LoVo (cell line): ENCODE measurements around the gene CHST13.

ENCODE experiments used
- DNase-seq: peaks from one replicate; pipeline ENCODE4 v3.0.0-alpha.2; 2016; ENCODE audit warnings: low spot score

The CHST13 gene

DNA sequence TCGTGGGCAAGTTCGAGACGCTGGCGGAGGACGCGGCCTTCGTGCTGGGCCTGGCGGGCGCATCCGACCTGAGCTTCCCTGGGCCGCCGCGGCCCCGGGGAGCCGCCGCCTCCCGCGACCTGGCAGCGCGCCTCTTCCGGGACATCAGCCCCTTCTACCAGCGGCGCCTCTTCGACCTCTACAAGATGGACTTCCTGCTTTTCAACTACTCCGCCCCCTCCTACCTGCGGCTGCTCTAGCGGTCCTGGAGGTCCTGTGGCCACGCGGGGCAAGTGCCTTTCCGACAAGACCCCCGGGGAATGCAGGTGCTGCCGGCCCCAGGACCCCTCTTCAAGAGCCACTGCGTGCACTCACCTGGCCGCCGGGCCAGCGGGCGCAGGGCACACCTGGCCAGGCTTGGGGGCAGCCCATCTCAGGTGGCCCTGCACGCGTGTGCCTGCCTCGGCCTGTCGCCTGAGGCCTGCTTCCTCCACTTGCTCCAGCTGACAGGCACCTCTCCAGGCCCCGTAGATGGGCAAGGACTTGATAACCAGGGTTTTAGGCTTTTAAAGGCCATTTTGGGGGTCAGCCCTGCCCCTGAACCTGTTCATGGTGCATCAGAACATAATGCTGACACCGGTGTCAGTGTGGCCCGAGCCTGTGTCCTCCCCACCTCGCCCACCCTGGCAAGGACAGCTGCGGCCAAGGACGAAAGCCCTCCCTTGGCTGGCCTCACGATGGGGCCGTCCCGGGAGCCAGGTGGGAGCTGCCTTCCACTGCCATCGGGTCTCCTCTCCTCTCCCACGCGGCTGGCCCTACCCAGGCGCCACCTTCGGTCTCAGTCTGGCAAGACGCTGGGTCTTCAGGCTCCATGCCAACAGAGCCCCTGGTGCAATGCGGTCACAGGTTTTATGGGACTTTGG, 18.6 kb downstream of the CHST13 start:
- DNase-seq: no peak

DNA sequence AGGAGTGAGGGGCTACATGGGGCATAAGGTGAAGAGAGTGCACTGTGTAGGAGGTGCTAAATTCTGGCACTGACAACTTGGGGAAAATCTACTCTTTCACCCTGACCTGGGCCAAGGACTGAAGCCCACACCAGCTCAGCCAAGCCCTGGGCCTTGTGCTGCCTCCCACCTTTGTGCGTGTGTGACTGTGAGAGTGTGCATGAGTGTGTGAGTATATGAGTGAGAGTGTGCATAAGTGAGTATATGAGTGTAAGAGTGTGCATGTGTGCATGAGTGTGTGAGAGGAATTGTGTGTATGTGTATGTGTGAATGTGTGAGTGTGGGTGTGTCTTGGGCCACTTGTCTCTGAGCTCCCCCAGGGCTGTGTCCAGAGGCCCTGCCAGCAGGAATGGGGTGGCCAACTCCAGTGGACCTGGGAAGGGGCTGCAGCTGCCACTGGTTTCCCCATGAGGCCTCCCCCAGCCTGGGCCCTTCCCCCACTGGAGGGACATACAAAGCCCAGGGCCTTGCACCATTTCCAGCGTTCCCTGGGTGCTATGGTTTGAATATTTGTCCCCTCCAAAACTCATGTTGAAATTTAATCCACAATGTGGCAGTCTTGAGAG, 19.6 kb downstream of the CHST13 start:
- no peak for DNase-seq

DNA sequence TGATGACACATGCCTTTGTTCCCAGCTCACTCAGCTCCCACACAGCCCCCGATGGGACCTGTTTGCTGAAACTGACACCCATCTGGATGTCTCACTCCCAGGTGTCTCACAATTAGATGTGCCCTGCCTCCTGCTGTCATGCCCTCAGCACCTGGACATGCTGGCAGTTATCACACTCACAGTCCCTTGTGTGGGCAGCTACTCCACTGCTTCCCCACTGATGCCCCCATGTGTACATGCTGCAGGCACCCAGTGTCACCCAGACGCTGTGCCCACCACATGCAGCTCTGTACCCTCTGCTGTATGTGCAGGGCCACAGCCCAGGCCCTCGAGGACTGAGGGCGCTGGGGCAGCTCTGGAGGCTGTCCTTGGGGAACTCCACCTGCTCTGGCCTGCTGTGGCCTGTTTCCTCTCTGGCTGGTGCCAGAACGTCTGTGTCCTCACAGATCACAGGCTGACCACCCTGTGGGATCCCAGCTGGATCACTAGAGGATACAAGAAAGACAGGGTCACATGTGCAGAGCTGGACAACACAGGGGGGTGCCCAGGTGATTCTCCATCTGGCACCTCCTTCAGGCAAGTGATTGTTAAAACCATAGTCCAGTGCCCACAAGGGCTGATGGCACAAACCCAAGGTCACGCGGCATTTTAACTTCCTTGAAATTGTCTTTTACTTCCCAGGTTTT, 20.8 kb downstream of the CHST13 start:
- no peak for DNase-seq

DNA sequence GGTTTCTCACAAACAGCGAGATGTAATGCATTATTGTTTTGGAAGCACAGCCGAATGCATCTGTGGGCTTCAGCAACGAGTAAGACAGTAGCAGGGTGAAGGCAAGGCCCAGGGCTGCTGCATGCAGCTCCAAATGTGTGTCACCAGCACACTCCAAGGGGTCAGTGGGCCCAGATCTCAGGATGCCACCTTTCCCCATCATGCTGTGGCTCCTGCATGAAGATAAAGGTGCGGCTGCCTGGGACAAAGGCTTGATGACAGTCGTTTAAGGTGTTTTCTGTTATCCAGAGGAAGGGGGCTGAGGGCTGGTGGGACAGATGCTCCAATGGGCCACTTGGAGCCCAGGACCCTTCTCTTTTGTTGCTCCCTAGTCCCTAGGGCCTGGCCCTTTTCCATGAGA, 21.6 kb downstream of the CHST13 start:
- DNase-seq: no peak

DNA sequence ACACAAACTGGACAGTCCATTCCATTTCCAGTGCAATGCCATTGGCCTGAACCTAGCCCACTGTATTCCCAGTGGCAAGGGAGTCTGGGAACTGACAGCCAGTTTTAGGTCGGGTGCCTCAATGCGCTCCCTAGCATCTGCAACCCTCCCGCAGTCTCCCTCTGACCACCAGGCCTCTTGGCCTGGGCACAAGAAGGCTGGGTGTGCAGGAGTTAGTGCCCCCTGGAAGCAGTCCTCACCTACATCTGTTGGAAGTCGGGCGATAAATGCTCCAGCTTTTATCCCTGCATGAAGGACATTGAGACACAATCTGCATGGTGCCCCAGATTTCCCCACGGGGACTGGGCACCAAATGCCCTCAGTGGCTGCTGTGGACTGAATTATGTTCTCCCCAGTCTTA, 22.1 kb downstream of the CHST13 start:
- DNase-seq: no peak

DNA sequence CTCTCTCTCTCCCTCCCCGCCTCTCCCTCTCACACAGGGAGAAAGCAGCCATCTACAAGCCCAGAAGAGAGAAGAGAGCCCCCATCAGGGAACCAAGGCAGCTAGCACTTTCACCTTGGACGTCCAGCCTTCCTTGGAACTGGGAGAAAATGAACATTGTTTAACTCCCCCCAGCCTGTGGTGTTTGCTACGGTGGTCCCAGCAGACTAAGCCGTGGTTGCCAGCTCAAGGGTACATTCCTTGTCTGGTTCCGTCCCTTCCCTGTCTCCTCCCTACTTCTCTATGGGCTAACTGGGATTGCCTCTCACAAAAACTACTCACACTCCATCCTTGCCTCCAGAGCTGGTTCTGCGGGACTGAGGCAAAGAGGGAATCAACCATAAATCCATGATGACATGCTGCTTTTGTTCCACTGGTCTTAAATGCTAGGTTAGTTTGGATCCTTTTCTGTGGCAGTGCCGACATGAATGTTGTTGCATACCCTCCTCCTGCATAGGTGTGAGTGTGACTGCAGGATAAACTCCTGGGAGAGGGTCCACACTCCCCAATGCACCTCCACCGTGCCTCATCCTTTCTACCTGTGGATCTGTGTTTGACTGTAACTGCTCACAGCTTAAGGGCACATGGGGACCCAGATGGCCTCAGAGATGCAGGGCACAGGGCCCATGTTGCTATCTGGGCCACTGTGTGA, 22.7 kb downstream of the CHST13 start:
- no peak for DNase-seq

DNA sequence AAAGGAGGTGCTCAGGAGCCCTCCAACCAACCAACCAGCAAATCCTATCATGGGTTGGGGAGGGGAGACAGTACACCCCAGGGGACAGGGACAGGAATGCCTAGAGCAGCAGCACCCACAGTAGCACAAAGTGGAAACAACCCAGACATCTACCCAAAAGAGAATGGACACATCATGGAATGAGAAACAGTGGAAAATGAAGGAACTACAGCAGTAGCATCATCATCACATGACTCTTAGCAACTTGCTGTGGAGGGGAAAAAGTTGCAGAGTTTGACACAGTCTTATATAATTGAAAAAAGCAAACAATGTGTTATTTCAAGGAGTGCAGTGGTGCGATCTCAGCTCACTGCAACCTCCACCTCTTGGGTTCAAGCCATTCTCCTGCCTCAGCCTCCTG, 23.8 kb downstream of the CHST13 start:
- no peak for DNase-seq

DNA sequence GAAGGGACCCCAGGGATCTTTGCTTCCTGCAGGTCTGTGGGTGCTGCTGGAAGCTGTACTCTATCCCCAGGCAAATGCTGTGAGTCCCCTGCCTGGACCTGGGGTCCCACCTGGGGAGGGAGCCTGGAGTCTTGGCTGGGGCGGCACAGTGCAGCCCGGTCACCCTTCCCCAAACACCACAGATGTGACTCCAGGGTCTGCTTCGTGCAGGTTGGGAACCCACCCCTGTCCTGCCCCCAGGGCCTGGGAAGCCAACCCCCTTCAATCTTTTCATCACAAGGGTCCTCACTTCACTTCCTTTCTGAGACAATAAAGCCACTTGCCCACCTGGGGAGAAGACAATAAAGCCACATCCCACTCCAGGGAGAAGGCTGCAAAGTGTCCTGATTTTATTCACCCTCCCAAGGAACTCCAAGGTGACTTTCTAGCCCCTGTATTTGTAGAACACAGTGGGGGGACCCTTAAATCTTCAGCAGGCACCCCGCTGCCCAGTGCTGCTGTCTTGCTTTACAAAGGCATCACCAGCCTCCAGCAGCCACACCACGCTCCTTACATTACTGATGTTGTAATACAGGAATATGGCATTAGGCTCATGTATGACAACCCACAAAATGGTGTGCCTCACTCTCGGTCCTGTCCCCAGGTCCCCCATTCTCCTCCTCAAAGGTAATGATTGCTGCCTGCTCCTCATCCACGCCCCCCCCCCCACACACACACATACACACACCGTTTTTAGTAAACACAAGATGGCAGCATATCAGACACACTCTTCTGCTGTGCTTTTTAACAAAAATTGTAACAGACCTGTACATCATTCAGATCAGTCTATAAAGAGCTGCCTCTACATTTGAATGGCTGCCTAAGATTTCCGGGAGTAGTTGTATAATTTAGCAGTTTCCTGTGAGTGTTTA, 24.9 kb downstream of the CHST13 start:
- DNase-seq: no peak

DNA sequence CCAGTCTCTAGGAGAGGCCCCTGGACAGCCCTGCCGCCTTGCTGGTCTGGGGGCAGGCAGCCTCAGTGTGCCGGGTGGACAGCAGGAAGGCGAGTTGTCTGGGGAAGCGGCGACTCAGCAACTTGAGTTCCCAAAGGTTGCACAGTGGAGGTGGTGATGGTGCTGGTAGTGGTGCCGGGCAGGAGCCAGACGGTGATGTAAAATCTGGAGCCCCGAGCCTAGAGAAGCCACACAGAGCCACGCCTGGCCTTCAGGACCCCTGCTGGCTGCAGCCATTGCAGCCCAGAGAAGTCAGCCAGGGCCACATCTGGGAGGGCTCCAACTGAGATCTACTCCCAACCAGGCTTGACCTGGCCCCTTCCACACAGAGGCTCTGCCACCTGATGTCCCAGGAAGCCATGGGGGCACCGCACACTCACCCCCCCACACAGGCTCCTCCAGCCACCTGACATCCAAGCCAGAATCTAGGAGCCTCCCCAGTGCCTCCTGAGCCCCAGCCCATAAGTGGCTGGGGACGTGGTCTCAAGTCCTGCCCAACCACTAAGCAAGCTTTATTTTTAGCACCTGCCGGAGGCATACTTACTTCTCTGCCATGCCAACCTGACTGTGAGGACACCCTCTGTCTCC, 26.0 kb downstream of the CHST13 start:
- DNase-seq: no peak

DNA sequence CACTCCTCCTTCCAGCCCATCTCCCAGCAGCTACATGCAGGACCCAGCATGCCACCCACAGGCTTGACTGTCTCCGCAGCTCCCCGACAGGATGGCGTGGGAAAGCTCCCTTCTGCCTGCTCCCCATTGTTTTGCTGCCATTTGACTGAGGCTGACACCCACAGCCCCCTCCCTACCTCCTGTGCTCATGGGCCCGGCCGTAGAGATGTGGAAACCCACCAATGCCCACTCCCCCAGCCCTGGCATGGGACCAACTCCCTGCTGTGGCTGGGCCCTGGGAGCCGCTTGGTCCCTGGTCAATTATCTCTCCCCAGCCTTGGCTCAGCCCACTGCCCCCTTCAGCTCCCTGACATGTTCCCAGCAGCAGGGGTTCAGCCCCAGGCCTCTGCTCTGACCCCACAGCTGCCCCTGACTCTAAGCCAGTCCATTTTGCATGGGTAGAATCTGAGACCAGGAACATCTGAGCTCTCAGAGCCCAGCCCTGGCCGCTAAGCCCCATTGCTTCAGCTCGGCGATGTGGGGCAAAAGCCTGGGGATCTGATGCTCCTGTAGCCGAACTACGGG, 26.6 kb downstream of the CHST13 start:
- DNase-seq: no peak

DNA sequence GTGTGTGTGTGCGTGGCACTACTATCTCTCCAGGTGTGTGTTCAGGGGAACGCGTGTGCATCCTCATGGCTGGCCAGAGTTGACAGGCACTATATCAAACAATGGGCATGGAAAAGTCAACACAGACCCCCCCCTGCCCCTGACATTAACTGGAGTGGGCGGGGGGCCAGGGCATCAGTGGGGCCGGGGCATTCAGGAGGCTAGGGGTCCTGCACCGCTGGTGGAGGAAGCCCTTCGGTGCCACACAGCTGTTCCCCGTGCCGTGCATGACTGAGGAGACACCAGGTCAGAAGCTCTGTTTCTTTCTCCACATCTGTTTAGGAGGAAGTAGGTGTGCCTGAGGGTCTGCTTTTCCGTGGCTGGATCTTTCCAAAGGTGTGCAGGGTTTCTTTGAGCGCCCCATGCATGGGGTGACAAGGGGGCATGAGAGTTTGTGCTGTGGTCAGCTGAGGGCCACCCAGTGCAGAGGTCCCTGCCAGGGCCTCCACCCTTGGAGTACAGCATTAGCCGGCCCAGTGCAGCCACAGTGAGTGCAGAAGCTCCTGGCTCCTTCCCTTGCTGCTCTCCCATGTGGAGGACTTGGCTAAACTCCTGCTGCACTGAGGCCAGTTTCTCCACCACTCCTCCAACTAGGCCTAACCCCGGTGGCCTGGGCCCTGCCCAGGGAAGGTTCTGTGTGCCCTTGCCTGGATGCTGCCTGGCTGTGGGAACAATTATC, 27.3 kb downstream of the CHST13 start:
- DNase-seq: no peak

DNA sequence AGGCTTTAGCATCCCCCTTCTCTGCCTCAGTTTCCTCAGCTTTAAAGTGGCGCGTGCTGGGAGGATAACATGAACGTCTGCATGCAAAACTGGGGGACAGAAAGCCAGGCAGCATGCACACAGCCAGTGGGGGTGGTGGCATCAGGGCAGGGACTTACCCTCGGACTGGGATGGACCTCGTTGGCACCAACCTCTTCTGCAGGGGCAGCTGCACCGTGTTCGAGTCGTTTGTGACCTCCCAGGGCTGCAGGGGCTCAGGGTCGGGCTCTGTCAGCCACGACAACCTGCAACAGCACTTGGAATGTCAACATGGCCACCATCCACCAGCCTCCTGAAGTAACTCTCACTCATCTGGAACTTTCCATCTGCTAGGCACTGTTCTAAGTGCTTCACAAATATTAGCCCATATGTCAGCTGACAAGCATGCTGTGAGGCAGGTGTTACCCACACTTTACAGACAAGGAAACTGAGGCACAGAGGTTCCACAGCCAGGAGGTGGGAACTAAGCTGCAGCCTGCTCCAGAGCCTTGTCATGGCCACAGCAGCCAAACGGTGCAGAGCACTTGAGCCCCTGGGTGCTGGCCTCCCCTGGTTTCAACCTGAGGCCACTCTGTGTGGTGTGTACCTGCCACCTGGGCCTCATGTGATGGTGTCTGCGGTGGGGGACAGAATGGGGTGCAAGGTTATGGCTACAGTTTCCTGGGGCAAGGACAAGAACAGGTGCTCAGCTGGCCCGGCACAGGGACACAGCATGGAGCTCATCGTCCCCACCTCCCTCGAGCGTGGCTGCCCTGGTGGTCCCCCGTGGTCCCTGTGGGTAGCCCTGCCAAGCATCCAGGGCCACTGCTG, 28.1 kb downstream of the CHST13 start:
- DNase-seq: no peak

DNA sequence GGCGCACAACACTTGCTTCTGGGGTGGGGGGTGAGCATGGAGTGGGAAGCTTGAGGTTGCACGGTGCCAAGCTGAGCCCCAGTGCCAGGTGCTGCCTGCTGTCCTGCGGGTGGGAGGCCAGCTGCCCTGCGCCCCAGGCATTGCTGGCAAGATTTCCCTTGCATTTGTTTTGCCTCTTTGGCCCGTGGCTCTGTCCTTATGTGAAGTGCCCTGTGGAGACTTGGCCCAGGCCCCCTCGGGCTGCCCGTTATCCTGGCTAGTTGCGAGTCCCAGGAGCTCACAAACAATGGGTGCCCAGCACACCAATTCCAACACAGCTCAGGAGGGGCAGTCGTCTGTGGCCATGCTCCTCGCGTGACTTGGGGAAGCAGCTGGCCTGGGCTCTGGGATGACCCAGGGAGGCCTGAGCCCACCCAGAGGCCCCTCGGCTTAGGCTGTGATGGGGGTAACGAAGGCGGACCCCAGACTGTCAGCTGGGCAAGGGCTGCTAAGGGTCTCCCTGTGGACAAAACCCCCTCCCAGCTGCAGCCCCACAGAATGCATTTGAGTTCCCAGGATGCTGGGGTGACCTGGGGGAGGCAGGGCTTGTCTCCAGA, 28.8 kb downstream of the CHST13 start:
- DNase-seq: no peak

DNA sequence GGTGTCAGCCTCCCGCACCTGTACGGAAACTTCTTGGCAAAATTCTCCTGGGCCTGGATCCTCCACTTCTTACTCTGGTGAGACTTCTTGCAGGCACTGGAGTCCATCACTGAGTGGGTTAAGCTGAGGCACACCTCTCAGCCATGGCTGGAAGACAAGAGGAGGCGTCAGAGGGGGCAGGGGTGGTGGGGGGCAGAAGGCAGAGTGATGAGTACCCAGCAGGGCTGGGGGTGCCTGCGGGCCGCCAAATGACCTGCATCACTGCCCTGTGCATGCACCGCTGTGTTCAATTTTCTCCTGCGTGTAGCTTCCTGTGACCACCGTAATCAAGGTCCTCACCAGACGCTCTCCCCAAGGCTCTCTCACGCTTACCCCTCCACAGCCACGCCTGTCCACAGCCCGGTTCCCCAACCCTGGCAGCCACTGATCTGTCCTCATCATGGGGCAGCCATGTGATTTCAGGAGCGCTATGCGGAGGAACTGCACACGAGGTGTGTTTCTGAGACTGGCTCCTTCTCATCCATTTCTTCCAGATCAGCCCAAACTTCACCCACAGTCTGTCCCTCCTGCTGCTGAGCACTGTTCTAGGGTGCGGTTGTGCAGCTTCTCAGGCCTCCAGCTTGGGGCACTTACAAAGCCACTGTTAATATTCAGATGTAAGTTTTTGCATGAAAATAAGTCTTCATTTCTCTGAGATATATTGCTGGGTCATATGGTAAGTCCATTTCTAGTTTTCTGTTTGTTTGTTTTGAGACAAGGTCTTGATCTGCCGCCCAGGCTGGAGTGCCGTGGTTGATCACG, 29.5 kb downstream of the CHST13 start:
- no peak for DNase-seq

DNA sequence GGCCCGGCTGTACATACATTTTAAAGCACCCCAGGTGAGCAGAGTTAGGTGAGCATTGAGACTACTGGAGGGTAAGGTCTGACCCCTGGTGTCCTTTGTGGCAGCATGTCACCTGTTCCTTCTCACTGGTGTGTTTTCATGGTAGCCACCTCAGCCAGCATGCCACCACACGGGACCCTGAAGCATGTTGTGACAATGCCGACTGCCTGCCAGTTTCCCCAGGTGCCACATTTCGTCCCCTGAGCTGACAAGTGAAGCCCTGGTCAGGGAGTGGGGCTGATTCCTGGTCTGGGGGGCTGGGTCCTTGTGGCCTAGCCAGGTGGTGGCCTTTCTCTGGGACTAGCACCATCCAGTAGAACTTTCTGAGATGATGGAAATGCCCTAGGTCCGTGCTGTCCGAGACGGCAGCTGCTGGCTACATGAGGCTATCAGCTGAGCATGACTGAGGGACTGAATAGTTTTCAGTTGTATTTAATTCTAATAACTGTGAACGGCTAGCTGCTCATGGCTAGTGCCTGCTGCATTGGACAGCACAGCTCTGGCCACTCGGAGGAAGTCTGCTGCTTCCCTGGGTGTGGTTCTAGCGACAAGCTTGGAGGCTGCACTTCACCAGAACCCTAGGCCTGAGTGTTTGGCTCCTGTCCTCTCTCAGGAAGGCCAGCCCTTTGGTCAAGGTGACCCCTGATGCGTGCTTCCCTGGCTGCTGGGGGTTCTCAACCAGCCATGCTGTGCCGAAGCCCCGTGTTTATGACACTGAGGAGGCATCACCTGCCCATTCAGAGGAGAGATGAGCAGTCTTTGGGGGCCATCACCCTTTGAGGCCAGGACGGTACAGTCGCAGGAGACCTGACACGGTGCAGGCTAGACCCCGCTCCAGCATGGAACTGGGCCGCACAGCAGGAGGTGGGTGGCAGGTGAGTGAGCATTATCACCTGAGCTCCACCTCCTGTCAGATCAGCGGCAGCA, 30.9 kb downstream of the CHST13 start:
- no peak for DNase-seq

DNA sequence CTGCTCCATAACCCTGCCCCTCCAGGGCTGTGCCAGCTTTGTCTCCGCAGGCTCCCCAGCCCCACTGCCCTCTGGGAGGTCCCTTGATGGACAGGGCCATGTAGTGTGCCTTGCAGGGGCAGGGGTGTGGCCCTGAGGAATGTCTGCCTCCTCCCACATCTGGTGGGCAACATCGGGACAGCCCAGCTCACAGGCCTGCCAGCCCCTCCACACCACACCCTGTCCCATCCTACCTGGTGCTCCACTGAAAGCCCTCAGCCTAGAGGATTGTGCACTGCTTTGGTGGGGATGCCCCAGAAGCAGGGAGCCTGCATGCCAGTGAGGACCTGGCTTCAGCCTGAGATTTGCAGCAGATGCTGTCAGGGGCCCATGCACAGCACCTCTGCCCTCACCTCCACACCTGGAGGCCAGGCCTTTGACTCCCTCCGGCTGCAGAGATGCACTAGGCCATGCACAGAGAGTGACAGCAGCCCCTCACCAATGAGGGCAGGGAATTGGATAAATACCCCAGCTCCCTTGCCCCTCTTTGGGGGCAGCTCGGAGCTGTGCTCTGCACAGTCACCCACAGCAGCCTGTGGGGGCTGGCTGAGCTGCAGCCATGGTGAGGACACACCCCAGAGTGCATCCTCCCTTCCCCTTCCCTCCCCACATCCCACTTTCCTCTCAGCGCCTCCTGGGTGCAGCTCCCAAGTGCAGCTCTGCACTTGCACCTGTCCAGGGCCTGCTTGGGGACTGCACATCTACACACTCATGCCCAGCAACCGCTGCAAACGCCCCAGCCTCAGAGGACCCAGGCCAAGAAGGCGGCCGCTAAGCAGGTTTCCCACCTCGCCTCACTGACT, 32.1 kb downstream of the CHST13 start:
- no peak for DNase-seq
